PC-3 (cell line): Measurements from ENCODE around the gene TUBG2.

Source experiments
- EZH2phosphoT487 ChIP-seq: fragments of 300-600 bp; sonication (generic); IDR thresholded peaks from 2 replicates; pipeline ENCODE4 v1.6.1; 2018; ENCODE audit warnings: mild to moderate bottlenecking, antibody characterized with exemption, low read length, borderline replicate concordance
- TF ChIP-seq, protein P1 (sequence below): fragments of 300-600 bp; sonication (generic); conservative IDR thresholded peaks from 2 replicates; pipeline ENCODE4 v1.5.1; 2017; ENCODE audit warnings: antibody characterized with exemption, low read depth, mild to moderate bottlenecking, low read length

DNA sequence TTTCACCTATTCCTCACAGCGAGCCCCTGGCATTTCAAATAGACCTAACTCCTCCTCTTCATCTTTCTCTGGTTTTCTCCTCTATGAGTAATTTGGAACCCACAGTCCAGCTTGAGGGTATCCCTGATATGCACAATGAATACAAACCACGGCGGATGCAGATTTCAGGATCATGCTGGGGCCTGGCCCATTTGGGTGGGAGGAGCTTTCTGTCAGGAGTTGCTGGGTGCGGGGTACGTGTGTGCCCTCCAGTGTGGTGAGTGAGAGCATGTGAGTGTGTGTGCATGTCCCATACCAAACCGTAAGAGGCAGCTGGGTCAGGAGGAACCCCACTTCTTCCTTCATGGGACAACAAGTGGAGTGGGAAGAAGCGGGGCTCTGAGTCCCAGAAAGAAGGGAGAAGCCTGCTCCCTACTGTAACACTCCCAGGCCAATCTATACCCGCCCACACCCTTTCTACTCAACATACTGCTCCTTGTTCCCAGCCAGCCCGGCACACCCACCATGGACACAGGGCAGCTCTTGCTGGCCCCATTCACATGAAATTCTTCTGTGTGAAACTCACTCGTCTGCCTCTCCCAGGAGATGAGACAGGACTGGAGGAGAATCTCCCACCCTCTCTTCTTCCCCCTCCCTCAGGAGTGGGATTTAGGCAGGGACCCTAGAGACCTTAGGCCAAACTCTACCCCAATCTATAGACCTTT, 41.7 kb downstream of the TUBG2 start:
- TF ChIP-seq, protein P1, sequence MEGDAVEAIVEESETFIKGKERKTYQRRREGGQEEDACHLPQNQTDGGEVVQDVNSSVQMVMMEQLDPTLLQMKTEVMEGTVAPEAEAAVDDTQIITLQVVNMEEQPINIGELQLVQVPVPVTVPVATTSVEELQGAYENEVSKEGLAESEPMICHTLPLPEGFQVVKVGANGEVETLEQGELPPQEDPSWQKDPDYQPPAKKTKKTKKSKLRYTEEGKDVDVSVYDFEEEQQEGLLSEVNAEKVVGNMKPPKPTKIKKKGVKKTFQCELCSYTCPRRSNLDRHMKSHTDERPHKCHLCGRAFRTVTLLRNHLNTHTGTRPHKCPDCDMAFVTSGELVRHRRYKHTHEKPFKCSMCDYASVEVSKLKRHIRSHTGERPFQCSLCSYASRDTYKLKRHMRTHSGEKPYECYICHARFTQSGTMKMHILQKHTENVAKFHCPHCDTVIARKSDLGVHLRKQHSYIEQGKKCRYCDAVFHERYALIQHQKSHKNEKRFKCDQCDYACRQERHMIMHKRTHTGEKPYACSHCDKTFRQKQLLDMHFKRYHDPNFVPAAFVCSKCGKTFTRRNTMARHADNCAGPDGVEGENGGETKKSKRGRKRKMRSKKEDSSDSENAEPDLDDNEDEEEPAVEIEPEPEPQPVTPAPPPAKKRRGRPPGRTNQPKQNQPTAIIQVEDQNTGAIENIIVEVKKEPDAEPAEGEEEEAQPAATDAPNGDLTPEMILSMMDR, result no peak
- TF ChIP-seq EZH2phosphoT487, result no peak
